ENCODE data around the gene ARSJ.
"Not testable (repeated sequence)": the region's sequence is repeated elsewhere in the genome, so short reads cannot be mapped to it uniquely, and the experiment has no call there.

ARSJ gene

DNA sequence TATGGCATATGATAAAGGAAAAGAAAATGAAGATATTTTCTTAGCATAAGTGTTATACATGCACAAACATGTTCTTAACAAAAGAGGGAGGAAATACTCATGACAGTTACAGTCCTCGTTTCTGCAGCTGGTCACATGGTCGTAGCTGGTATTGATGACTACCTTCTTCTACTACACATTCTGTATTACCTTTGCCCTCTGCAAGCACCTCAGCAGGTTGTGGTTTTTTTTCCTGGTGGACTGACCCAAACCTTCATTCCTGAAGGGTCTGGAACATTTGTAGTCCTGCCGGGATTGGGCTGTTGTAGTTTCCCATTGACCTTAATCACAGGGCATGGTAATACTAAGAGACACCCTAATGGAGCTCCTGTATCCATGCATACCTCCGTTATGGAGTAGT lies 54.7 kb downstream of the ARSJ start:
- H3K27ac ChIP-seq (ENCODE audit: low read depth, low read length); H3K27me3 ChIP-seq (ENCODE audit: insufficient read depth, low read length); H3K9me3 ChIP-seq (ENCODE audit: insufficient read depth, low read depth, low read length); H3K4me1 ChIP-seq (ENCODE audit: insufficient read depth, low read length); H3K9ac ChIP-seq (ENCODE audit: low read depth, low read length); H3K4me3 ChIP-seq (ENCODE audit: low read length); H3K36me3 ChIP-seq (ENCODE audit: insufficient read depth, low read length): not testable (repeated sequence)
- WGBS = 95% methylated on average over 4 of the region's 4 CpGs

DNA sequence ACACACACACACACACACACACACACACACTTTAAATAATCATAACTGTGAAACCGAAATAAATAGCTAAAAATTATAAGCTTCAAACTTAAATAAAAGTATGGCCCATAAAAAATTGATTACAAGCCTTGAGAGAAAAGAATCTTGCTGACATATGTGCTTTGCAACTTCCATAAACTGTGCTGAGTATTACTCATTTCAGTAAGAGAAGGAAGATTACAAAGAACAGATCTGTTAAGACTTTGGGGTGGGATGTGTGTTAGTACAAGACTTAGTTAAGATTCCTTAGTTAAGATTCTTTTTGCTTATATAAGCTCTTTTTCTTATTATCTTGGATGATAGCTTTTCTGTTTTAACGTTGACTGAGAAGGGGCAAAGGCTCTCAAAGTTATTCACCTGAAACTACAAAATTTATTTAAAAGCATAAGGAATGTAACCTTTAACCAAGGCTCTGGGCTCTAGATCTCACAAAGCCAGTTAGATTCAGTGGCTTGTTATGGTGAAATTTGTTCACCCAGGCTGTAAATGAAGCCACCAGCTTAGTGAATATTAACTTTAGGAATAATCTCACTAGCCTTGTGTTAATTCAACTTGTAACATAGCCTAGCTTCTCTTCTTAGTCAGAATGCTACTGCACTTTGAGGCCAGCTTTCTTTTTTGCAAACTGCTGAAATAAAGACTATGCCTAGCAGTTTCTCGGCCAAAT lies 58.2 kb downstream of the ARSJ start:
- Histone ChIP-seq H3K36me3 (ENCODE audit: insufficient read depth, low read length) (no peaks in the 10 kb centered on the region), H3K27me3 (ENCODE audit: insufficient read depth, low read length) (no peaks in the 10 kb centered on the region), H3K27ac (ENCODE audit: low read depth, low read length) (no peak overlapping the region), H3K4me1 (ENCODE audit: insufficient read depth, low read length) (peaks cover 6% of the 10 kb centered on the region), H3K9ac (ENCODE audit: low read depth, low read length) (no peak overlapping the region), H3K9me3 (ENCODE audit: insufficient read depth, low read depth, low read length) (no peaks in the 10 kb centered on the region), H3K4me3 (ENCODE audit: low read length) (no peak overlapping the region)
- WGBS = 86% methylated on average over 1 of the region's 3 CpGs

DNA sequence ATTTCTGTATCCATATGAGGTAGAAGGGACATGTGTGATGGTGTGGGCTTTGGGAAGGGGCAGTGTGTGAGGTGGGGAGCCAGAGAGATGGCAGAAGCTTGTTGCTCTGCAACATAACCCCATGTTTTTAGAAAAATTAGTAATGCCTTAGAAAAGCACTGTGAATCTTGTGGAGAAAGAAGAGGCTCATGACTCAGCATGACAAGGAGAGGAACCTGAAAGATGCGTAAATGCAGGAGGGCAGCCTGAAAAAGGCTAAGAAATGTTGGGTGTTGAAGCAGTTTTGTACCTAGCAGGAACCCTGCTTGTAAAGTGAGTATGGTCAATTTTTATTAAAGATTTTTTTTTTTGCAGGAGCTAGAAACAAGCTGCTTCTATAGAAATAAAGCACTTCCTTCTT lies 59.8 kb downstream of the ARSJ start:
- Histone ChIP-seq H3K27ac (ENCODE audit: low read depth, low read length) (no peak overlapping the region), H3K36me3 (ENCODE audit: insufficient read depth, low read length) (no peaks in the 10 kb centered on the region), H3K4me1 (ENCODE audit: insufficient read depth, low read length) (peaks cover 6% of the 10 kb centered on the region), H3K4me3 (ENCODE audit: low read length) (no peak overlapping the region), H3K27me3 (ENCODE audit: insufficient read depth, low read length) (no peaks in the 10 kb centered on the region), H3K9ac (ENCODE audit: low read depth, low read length) (no peak overlapping the region), H3K9me3 (ENCODE audit: insufficient read depth, low read depth, low read length) (no peaks in the 10 kb centered on the region)
- 92% methylated on average over 1 of the region's 1 CpG for WGBS

DNA sequence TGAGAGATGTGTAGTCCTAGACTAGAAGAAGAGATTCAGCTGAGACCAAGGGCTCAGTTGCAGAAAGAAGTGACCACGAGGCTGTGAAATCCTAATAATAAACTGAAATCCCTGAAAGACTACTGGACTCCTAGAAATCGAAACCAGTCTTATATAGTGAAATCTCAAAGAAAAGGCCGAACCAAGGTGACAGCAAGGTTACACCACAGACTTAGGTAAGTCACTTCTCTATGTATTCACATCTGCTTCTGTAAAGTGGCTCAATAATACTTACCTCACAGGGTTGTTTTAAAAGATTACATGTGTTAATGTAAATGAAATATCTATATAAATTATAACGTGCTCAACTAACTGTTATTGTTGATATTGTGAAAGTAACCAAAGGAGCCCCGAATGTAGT lies 60.3 kb downstream of the ARSJ start:
- WGBS = 76% methylated on average over 5 of the region's 5 CpGs

DNA sequence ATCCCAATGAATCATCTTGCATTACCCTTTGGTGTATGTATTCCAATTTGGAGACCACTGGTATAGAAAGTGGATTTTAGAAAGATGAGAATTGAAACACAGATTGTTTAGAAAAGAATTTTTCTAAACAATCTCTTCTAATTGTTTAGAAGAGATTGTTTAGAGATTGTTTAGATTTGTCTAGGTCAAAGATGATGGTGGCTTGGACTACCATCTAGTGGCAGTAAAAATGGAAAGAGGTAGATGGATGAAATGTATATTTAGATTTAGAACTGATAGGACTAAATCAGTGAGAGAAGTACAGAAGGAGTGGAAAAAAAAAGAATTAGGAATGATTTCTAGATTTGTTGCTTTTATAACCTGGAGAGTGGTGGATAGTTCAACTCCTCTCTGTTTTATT lies 70.6 kb downstream of the ARSJ start:
- Histone ChIP-seq H3K4me3 (ENCODE audit: low read length) (no peak overlapping the region), H3K9me3 (ENCODE audit: insufficient read depth, low read depth, low read length) (no peaks in the 10 kb centered on the region), H3K27ac (ENCODE audit: low read depth, low read length) (no peak overlapping the region), H3K27me3 (ENCODE audit: insufficient read depth, low read length) (no peaks in the 10 kb centered on the region), H3K4me1 (ENCODE audit: insufficient read depth, low read length) (no peaks in the 10 kb centered on the region), H3K36me3 (ENCODE audit: insufficient read depth, low read length) (no peaks in the 10 kb centered on the region), H3K9ac (ENCODE audit: low read depth, low read length) (no peak overlapping the region)

More for the DNA sequence above, 60.3 kb downstream of the ARSJ start:
- Histone ChIP-seq H3K27me3 (ENCODE audit: insufficient read depth, low read length) (no peaks in the 10 kb centered on the region), H3K4me3 (ENCODE audit: low read length) (no peak overlapping the region), H3K9ac (ENCODE audit: low read depth, low read length) (no peak overlapping the region), H3K9me3 (ENCODE audit: insufficient read depth, low read depth, low read length) (no peaks in the 10 kb centered on the region), H3K27ac (ENCODE audit: low read depth, low read length) (no peak overlapping the region), H3K36me3 (ENCODE audit: insufficient read depth, low read length) (no peaks in the 10 kb centered on the region), H3K4me1 (ENCODE audit: insufficient read depth, low read length) (peaks cover 6% of the 10 kb centered on the region)

DNA sequence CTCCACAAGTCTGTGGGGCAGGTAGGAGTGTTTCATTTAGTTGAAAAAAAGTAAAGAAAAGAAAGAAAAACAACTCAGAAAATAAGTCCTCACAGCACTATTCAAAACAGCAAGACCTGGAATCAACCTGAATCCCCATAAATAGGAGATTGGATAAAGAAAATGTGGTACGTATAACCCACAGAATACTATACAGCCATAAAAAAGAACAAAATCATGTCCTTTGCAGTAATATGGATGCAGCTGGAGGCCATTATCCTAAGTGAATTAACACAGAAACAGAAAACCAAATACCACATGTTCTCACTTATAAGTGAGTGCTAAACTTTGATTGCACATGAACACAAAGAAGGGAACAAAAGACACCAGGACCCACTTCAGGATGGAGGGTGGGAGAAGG lies 71.9 kb downstream of the ARSJ start:
- Histone ChIP-seq H3K36me3 (ENCODE audit: insufficient read depth, low read length) (no peaks in the 10 kb centered on the region), H3K4me3 (ENCODE audit: low read length) (no peak overlapping the region), H3K9ac (ENCODE audit: low read depth, low read length) (no peak overlapping the region), H3K4me1 (ENCODE audit: insufficient read depth, low read length) (no peaks in the 10 kb centered on the region), H3K27me3 (ENCODE audit: insufficient read depth, low read length) (no peaks in the 10 kb centered on the region), H3K9me3 (ENCODE audit: insufficient read depth, low read depth, low read length) (no peaks in the 10 kb centered on the region), H3K27ac (ENCODE audit: low read depth, low read length) (no peak overlapping the region)
- no CpG with 5 or more reads among the region's 1 CpG for WGBS

DNA sequence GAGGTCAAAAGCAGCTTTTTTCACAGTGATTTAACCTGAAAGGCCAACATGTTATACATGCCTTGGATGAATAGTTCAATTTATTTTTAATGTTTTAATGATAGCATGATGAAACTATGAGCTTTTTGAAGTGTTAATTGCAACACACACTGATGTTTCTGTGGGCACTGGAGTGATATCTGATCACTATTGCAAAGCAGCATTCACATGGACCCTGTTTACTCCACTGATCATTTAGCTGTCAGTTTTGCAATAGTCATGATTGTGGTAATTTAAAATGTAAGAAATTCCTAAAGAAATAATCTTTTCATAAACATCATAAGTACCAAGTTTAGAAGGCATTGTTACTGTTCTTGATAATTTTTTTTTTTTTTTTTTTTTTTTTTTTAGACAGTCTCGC lies 74.1 kb downstream of the ARSJ start:
- Histone ChIP-seq H3K27me3 (ENCODE audit: insufficient read depth, low read length) (no peaks in the 10 kb centered on the region), H3K9ac (ENCODE audit: low read depth, low read length) (no peak overlapping the region), H3K27ac (ENCODE audit: low read depth, low read length) (no peak overlapping the region), H3K4me3 (ENCODE audit: low read length) (no peak overlapping the region), H3K9me3 (ENCODE audit: insufficient read depth, low read depth, low read length) (no peaks in the 10 kb centered on the region), H3K36me3 (ENCODE audit: insufficient read depth, low read length) (no peaks in the 10 kb centered on the region), H3K4me1 (ENCODE audit: insufficient read depth, low read length) (no peaks in the 10 kb centered on the region)
- WGBS = 96% methylated on average over 1 of the region's 1 CpG

DNA sequence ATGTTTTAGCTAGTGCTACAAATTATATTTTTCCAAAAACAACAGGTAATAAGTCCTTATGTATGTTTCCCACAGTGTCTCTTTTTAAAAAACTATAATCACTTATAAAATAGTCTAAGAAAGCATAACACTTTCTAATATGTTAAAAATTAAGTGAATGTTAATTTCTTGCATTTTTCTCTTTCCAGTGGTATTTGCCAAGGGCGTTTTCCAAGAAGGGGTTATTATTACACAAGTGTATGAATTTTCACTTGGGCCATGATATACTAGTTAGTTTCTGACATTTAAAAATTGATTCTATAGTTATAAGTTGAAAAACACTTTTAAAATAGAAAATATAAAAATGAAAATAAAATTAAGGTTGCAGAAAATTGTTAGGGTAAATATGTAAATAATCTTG lies 74.6 kb downstream of the ARSJ start:
- H3K9me3 ChIP-seq (ENCODE audit: insufficient read depth, low read depth, low read length) = no peaks in the 10 kb centered on the region
- H3K27ac ChIP-seq (ENCODE audit: low read depth, low read length) = no peak overlapping the region
- WGBS = no CpG with 5 or more reads among the region's 1 CpG
- no peak overlapping the region for H3K9ac ChIP-seq (ENCODE audit: low read depth, low read length)
- no peak overlapping the region for H3K4me3 ChIP-seq (ENCODE audit: low read length)
- H3K27me3 ChIP-seq (ENCODE audit: insufficient read depth, low read length) = no peaks in the 10 kb centered on the region
- no peaks in the 10 kb centered on the region for H3K4me1 ChIP-seq (ENCODE audit: insufficient read depth, low read length)
- H3K36me3 ChIP-seq (ENCODE audit: insufficient read depth, low read length) = no peaks in the 10 kb centered on the region

DNA sequence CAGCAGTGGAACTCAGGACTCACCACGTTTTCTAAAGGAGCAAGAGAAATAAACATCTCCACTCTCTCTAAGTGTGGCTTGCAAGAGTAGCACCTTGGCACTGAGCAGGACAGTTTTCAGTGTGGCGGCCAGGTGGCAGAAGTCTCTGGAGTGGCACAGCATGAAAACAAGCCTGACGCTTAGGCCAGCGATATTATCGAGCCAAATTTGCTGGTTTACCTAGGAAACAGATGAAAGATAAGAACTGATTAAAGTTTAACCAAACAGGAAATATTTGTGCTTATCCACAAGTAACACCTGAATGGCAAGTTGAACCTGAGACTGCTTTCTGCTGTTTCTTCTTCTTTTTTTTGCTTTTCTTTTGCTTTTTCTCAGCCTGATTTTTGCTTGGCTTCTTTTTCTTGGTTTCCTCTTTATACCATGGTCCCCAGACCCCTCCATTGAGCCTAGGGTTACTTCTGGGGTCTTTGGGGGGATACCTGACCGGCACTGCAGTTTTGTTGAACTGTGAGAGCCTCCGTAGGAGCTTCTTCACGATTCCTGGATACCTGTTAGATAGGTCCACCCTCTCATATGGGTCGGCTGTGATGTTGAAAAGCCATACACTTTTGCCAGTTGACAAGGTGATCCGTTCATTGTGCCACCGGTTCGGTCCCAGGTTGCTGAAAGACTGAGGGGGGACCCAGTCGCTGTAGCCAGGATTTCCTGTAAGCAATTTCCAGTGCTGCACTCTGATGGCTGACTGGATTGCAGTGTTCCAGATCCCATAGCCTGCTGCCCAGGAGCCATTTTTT lies 77.3 kb downstream of the ARSJ start:
- 90% methylated on average over 13 of the region's 13 CpGs for WGBS
- no peaks in the 10 kb centered on the region for H3K9me3 ChIP-seq (ENCODE audit: insufficient read depth, low read depth, low read length)
- H3K27me3 ChIP-seq (ENCODE audit: insufficient read depth, low read length) = no peaks in the 10 kb centered on the region
- H3K4me3 ChIP-seq (ENCODE audit: low read length) = no peak overlapping the region
- no peak overlapping the region for H3K27ac ChIP-seq (ENCODE audit: low read depth, low read length)
- no peak overlapping the region for H3K9ac ChIP-seq (ENCODE audit: low read depth, low read length)
- H3K4me1 ChIP-seq (ENCODE audit: insufficient read depth, low read length) = no peaks in the 10 kb centered on the region
- no peaks in the 10 kb centered on the region for H3K36me3 ChIP-seq (ENCODE audit: insufficient read depth, low read length)

DNA sequence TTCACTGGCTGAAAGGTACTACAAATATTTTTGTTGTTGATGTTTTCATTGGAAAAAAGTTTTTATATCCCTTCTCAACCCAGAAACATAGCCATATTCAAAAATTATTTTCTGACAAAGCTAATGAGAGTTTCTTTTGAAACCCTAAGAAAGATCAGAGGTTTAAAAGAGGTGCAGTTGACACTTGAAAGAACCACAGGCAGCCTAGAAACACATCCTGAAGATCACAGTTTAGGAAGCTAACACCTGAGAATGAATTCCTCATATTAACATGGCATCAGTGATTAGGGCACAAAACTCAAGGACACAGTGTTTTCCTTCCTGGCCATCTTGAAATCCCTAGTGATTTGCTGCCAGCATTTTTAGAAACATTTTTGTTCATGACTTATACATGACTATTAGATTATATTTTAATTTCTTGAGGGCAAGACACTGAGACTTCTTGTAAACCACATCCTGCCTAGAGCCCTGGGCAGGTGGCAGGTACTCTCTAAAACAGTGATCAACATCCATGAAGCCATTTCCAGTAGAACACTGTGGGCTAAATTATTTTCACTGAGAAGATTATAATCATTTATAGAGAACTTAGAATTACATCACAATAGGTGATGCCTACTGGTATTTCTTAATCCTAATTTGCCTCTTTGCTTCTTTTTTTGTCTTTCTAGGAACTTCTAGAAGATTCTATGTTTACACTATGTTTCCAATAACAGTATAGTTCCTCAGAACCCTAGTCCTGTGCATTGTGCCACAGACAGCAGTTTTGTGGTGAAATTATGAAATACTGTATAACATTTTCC lies 80.0 kb downstream of the ARSJ start:
- H3K9ac ChIP-seq (ENCODE audit: low read depth, low read length) = no peak overlapping the region
- no peak overlapping the region for H3K4me3 ChIP-seq (ENCODE audit: low read length)
- no peaks in the 10 kb centered on the region for H3K27me3 ChIP-seq (ENCODE audit: insufficient read depth, low read length)
- no peaks in the 10 kb centered on the region for H3K9me3 ChIP-seq (ENCODE audit: insufficient read depth, low read depth, low read length)
- H3K27ac ChIP-seq (ENCODE audit: low read depth, low read length) = no peak overlapping the region
- no peaks in the 10 kb centered on the region for H3K36me3 ChIP-seq (ENCODE audit: insufficient read depth, low read length)
- H3K4me1 ChIP-seq (ENCODE audit: insufficient read depth, low read length) = no peaks in the 10 kb centered on the region

DNA sequence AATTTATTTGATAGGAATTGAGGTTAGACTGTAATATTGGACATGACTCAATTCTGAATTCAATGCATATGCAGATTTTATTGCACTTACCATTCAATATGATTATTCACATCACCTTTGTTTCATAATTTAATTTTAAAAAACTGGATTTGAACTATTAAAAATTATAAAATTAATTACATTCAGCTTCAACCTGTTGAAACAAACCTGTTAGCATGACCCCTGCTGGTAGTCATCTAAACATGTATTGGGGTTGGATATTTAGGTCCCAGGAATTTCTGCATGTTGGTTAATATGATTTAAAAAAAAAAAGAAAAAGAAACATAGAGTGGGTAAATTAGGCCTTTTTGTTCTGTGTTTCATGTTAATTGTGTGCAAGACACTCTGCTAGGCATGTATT lies 85.9 kb downstream of the ARSJ start:
- H3K4me1 ChIP-seq (ENCODE audit: insufficient read depth, low read length) = no peaks in the 10 kb centered on the region
- no peak overlapping the region for H3K9ac ChIP-seq (ENCODE audit: low read depth, low read length)
- no peak overlapping the region for H3K27ac ChIP-seq (ENCODE audit: low read depth, low read length)
- H3K36me3 ChIP-seq (ENCODE audit: insufficient read depth, low read length) = no peaks in the 10 kb centered on the region
- H3K4me3 ChIP-seq (ENCODE audit: low read length) = no peak overlapping the region
- H3K9me3 ChIP-seq (ENCODE audit: insufficient read depth, low read depth, low read length) = no peaks in the 10 kb centered on the region
- no peaks in the 10 kb centered on the region for H3K27me3 ChIP-seq (ENCODE audit: insufficient read depth, low read length)

Measured in HUES64 (cell line).